HG03565 (cell line): Measurements from ENCODE around the gene CDH13.

Experiments used
- ATAC-seq: cut with Tn5 transposase; IDR thresholded peaks from one replicate; pipeline ENCODE4 v1.9.1; 2021; ENCODE audit warnings: mild to moderate bottlenecking, moderate library complexity; ENCODE audit not compliant: unreplicated experiment

Gene CDH13

DNA sequence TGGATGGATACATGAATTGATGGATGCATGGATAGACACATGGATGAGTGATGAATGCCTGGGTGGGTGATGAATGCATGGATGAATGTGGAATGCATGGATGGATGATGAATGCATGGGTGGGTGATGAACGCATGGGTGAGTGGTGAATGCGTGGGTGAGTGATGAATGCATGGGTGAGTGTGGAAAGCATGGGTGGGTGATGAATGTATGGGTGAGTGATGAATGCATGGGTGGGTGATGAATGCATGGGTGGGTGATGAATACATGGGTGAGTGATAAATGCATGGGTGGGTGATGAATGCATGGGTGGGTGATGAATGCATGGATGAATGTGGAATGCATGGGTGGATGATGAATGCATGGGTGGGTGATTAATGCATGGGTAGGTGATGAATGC, 1097.1 kb downstream of the CDH13 start:
- ATAC-seq: no peak

DNA sequence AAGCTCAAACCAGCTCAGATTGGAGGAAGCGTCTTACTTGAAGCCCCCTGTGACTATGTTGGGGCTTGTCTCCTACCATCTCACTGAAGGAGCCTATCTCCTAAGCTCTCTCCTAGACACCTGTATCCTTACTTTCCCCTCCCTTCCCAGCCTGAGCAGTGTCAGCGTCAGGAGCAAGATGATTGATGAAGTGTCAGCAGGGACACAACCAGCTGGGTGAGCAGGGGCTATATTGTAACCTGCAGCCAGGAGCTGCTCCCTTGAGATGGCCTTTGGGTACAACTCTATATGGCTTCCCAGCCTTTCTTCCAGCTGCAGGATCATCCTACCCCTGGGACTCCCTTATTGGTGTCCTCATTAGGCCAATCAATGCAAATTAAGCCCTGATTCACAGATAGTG, 1097.8 kb downstream of the CDH13 start:
- no peak for ATAC-seq

DNA sequence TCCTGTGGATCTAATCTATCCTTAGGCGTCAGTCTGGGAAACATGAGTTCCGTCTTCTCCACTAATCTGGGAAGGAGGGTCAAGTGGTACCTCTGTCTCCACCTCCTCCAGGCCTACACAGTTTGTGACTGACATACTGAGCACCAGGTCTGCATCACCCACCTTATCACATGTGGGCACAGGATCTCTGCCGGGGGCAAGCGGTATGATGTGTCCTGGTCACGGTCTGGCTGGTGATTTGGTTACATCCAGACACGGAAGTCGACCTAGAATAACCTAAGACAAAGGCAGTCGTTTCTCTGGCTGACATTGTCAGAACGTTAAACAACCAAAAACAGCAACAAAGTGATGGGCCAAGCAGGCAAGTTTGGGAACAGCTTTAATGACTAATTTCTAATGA, 1098.5 kb downstream of the CDH13 start:
- no peak for ATAC-seq

DNA sequence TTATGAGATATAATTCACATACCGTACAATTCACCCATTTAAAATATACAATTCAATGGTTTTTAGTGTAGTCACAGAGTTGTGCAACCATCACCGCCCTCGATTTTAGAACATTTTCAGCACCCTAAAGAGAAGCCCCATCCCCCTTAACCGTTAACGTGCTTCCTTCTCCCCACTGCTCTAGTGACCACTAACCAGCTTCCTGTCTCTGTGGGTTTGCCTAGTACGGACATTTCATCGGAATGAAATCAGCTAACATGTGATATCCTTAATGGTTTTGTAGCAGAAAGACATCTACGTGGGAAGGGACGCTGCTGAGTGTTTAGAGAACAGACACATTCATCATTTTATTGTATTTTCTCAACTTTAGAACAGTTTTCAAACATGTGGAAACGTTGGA, 1100.2 kb downstream of the CDH13 start:
- no peak for ATAC-seq

DNA sequence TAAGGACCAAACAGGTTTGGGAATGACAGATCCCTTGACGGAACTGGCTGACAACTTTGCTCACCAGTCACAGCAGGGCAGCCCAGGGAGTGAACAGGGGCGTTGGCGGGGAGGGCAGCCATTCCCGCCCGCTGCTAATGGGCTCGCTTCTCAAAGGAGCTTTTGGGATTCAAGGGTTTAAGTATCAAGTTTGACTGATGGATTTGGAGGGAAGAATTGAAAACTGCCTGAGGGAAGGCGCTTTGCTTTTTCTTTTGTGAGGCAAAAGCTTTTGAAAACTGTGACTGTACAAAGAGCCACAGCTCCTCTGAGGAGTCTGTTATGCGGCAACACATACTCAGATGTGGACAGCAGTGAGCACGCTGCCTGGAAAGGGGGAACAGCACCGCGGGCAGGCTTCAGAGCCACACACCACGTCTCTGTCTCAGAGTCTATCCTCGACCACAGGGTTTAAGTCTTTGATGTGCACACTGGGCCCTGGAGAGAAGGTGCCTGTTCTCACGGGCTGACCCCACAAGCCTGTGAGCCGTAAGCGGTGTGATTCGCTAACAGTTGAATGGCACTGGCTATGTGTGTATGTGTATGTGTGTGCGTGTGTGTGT, 1101.1 kb downstream of the CDH13 start:
- ATAC-seq: no peak

DNA sequence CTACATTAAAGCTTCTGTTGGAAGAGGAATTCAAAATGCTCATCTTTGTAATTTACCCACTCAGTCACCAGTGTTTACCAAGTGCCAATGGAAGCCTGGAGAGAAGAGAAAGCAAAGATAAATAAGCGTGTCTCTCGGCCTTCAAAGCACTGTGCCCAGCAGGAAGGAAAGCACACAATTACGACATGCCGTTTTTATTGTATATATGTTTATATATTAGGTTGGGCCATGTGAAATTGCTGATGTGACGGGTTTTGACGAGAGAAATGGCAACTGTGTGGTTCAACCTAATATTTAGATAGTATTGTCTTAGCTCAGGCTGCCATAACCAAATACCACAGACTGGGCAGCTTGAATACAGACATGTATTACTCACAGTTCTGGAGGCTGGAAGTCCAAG, 1101.7 kb downstream of the CDH13 start:
- ATAC-seq: no peak

DNA sequence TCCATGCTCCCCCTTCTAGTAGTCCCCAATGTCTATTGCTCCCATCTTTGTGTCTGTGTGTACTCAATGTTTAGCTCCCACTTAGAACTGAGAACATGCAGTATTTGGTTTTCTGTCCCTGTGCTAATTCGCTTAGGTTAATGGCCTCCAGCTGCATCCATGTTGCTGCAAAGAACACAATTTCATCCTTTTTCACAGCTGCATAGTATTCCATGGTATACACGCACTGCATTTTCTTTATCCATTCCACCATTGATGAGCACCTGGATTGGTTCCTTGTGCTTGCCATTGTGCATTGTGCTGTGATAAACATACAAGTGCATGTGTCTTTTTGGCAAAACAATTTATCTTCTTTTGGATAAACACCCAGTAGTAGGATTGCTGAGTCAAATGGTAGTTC, 1104.0 kb downstream of the CDH13 start:
- no peak for ATAC-seq

DNA sequence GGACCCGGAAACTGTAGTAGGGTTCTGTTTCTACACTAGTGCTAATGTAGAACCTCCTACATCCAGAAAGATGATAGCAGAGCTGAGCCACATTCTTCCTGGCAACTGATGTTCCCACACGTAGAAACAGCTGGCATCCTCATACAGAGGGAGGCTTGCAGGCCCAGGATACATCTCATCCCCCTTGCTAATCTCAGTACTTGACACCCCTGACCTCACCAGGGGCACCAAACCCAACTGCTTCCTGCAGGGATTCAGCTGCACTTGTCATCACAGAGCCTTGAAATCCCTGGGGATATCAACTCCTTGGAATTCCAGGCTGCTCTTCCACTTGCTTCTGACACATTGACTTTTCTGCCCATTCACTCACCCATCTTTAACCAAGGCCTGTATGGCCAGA, 1105.8 kb downstream of the CDH13 start:
- ATAC-seq: no peak

DNA sequence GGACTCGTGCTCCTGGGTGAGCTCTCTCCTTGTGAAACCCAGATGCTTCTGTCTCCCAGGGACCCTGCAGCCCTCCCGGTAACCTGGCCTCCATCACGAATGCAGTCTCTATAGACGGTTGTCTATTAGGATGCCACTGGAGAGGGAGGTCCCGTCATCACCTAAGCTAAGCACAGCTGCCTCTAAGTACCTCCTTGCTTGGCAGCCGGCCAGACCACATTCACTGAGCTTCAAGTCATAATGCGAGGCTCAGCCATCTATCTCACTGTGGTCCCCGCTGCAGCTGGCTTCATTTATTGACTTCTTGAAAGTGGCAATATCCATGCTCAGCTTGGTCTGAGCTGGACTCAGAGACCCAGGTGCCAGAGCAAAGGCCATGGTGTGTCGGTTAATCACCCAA, 1106.5 kb downstream of the CDH13 start:
- no peak for ATAC-seq

DNA sequence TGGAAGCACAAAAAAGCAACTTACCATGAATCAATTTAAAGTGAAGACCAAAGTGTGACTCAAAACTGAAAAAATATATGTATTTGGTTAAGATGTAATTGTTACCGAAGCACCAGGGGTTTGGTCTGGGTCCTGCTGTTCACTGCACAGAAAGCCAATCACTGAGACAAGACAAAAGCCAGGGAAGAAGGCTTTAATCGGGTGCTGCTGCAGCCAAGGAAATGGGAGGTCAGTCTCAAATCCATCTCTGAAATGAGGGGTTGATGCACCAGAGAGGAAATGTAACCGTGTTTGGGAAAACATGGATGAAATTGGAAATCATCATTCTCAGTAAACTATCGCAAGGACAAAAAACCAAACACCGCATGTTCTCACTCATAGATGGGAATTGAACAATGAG, 1107.4 kb downstream of the CDH13 start:
- ATAC-seq: no peak

DNA sequence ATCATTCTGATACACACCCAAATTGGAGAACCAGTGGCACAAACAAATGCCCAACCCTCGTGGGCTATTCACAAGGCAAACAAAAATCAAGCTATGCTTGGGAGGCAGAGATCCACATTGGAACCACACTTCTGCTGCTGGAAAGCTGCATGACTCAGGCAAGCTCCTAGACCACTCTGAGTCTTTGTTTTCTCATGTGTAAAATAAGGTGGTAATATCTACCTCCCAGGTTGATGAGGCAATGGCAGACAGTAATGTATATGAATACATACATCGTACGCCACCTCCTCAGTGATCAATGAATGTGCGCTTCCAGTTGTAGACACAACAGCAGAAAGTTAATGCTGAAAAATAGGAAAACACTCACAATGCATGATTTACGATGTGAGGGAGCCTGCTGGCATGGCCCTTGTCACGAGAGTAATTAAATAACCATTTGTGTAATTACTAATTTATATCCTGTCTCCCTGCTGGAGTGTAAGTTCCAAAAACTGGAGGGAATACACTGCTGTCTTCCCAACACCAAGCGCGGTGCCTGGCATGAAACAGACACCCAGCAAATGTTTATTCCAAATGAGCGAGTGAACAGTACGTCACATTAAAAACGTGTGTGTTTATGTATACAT, 1111.1 kb downstream of the CDH13 start:
- ATAC-seq: no peak

DNA sequence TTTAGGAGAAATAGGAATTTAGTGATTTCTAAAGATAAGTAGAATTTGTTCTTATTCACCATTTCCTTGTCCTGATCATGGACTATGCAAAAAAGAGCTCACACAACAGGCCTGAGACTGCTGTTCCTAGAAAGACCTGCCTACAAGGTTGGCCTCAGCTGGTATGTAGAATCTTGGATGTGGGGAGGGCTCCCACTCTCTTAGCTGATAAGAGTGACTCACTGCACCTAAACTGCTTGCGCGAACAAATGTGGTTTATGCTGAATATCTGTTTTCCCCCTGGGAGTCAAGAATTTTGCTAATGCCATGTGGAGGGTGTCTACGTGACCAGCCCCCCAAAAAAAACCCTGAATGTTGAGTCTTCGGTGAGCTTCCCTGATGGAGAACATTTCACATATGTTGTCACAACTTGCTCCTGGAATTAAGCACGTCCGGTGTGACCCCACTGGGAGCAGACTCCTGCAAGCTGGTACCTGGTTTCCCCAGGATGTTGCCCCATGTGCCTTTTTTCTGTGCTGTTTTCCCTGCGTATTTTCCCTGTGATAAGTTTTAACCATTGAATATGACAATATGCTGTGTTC, 1112.2 kb downstream of the CDH13 start:
- ATAC-seq: no peak

DNA sequence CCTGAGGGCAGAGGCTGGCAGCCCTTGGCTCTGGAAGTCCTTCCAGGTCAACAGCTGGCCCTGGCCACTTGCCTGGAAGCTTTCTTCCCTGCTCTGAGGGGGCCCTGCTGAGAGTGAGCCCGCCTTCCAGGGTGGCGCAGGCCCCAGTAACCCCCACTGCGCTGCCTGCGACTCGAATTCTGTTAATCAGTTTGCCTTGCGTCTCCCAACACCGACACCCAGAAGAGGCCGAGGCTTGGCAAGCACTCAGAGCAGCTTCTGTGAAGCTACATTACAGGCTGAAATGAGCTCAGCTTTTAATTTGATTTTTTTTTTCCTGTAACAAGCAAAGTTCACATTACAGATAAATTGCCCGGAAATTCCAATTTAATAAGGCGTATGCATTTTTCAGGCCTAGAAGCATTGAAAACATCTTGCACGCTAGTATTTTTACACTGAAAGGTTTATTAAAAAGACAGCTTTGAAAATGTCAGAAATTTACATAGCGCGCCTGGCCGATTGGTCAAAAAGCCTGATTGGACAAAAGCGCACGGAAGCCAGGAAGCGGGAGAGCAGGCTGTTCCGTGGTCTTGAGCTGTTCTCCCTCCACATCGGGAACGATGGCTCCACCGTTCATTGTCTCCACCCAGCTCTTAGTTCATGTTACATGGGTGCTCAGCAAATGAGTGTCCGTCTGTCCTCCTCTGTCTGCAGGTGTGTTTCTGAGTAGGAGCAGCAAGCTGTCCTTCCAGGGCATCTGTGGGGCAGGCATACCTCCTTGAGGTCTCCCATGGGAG, 1115.5 kb downstream of the CDH13 start:
- no peak for ATAC-seq

DNA sequence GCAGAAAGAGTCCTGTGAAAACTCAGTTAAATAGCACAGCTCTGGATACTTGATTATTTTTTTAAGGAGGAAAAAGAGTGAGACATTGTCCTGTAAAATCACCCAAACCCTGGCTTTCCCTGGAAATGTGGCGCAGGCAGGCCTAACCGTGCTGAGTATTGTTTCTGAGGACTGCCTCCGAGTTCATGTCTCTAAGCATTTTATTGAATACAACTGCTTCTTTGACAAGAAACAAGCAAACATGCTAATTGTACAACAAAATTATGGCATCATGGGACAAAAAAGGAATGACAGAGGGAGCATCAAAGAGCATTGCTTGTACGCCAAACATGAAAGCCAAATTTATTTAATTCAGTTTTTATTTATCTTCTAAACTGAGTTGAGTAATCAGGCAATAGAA, 1116.5 kb downstream of the CDH13 start:
- no peak for ATAC-seq

DNA sequence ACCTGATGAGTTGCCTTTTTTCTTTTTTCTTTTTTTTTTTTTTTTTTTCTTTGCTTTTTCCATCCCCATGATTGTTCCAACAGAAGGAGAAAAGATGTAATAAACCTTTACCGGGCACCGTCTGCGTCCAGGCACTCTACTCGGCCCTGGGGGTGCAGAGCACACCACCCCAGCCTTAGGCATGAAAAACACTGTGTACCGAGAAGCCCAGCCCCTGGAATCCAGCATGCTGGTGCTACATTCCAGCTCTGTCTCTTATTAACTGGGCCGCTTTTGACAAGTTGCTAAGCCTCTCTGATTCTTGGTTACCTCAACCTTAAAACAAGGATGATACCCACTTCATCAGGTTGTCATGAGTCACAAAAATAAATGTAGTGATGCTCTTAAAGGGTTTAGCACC, 1117.0 kb downstream of the CDH13 start:
- ATAC-seq: no peak

DNA sequence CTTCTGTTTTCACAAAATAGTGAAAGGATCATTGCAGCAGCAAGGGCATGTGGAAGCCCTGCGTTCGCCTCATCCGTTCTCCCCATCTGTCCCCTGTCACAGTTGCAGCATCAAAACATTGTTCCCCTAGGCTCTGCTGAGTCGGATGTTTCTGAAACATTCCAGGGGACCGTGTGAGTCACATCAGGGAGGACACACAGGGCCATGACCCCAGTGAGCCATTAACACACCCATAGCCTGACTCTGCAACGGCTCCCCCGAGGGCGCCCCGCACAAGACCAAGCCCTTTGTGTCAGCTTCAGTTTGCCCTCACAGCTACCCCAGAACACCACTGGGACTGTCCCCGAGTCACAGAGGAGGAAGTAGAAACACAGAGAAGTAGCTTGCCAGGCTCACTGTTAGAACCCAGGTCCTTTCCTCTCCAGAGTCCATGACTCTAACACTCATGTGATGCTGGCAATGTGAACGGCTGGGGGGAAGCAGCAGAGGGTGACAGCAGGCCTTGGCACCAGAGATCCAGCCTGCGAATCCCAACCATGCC, 1117.7 kb downstream of the CDH13 start:
- ATAC-seq: peak; percentile 59

DNA sequence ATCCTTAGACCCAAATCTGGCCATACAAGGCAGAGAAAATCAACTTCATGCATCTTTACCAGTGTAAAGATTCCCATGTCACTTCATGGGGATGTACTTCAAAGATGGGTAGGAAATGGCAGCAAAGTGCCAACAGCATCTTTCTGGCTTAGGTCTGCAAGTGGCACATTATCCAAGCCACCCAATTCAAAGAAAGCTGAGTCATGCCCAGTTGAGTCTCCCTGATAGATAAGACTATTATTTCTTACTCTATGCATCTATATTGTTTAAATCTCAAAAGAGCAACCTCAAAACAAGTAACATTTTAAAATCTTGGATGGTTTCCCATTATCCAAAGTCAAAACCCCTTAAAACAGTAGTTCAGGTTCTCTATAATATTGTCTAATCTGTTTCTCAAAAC, 1119.8 kb downstream of the CDH13 start:
- ATAC-seq: no peak

DNA sequence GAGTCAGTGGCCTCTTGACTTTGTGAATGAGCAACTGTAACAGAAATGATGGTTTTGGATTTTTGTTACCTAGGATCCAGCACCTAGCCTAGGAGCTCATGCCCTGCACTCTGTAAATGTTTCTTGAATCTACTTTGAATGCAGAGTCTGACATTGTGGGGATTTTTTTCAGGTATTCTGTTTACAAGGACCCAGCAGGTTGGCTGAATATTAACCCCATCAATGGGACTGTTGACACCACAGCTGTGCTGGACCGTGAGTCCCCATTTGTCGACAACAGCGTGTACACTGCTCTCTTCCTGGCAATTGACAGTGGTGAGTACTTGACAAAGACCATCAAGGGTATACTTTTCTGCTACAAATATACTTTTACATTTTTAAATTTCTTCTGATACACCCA, 1121.2 kb downstream of the CDH13 start:
- no peak for ATAC-seq

DNA sequence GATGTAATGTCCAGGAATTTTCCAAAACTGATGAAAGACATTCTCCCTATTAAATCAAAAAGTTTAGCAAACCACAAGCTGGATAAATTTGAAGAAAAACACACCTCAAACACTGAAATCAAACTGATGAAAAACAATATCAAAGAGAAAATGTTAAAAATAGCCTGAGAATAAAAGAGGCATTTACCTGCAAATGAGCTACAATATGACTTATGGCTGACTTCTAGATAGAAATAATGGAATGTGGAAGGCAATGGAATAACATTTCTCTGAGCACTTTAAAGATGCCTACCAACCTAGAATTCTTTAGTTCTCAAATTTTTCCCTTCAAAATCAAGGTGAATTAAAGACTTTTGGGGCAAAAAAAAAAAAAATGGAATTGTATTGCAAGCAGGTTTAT, 1128.6 kb downstream of the CDH13 start:
- ATAC-seq: no peak

DNA sequence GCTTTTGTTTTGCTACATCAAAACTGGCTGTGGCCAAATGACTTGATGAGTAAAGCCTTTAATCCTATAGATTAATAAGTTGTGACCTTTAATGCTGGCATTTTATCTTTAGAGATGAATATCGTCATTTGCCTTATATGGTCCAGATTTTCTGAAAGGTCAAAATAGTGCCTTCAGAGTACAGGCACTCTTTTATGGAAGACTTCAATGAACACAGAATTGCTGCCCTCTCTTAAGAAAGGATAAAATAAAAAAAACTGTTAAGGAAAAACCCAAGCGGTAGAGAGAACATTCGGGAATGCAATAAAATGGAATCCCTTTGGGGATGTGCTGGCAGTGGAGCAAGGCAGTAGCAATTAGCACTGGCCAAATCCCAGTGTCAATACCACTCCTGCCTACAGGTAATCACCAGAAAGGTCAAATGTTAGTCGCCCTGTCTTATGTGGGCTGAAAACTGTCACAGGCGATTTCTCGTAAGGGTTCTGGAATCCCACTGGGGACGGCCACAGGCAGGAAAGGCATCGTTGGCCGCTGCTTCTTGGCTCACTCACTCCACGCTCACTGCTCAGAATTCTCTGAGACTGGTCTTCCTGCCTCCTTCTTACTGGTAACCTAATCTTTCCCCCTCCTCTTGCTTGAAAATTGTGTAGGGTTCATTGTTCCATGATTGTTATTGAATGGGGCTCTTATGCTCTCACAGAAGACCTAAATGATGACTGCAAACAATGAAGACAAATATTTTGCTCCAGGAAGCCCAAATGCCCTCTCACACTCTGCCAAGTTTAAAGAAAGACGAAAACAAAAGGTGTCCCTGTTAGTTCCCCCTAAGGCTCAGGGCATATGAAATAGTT, 1135.6 kb downstream of the CDH13 start:
- no peak for ATAC-seq

DNA sequence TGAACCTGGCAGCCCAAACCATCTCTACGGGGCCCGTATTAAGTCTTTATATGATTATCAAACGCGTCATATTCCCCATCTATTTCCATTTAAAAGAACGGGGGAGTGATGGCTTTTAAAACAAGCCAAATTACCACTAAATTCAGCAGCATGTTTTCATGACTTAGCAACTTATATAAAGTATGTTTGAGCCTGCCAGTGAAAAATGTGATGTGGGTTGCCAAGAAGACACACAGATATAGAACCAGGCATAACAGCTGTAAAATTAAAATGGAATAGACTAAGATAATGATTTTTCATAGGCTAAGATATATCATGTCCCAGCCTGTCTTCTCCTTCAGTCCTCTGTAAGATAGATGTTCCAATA, 1136.2 kb downstream of the CDH13 start:
- ATAC-seq: no peak
